PC-3 (cell line): Measurements from ENCODE around the gene TMEM108. TPM values are rescaled to one million over a fixed set of nuclear protein-coding genes. Genes with fewer than 3 reads are reported as not detected.

Source experiments
- ATAC-seq: fragments of 200-7000 bp; cut with Tn5 transposase; 2 replicates; pipeline ENCODE4 v1.9.1; 2020; ENCODE audit warnings: mild to moderate bottlenecking, moderate library complexity
- BruUV-seq: library from RNA; stranded (reverse); fragments of 400-500 nt; replicated peaks from 2 replicates; lab custom pipeline; 2021; lab: Mats Ljungman, UMichigan
- CTCF ChIA-PET: fragments of 300-600 bp; sonication (Branson Sonifier 250); formaldehyde crosslinking; loops from one replicate; lab custom pipeline; 2022; ENCODE audit warnings: antibody characterized with exemption; lab: Charles Lee
- POLR2A ChIA-PET: fragments of 300-600 bp; sonication (Branson Sonifier 250); formaldehyde crosslinking; loops from one replicate; lab custom pipeline; 2022; ENCODE audit warnings: antibody characterized with exemption; ENCODE audit not compliant: unreplicated experiment; lab: Charles Lee
- DNase-seq: peaks from one replicate; pipeline ENCODE4 v3.0.0-alpha.2; 2015
- H2AFZ ChIP-seq: fragments of 300-600 bp; sonication (generic); 2 replicates; pipeline ENCODE4 v1.6.0; 2016; ENCODE audit warnings: antibody characterized with exemption, low read length
- H3F3A ChIP-seq: fragments of 300-600 bp; sonication (generic); one replicate; pipeline ENCODE4 v1.6.0; 2017; ENCODE audit warnings: antibody characterized with exemption, low read length, control low read depth, mild to moderate bottlenecking; ENCODE audit not compliant: unreplicated experiment
- H3K27ac ChIP-seq: fragments of 300-600 bp; sonication (generic); 2 replicates; pipeline ENCODE4 v1.5.1; 2016; ENCODE audit warnings: mild to moderate bottlenecking, low read length
- H3K27me3 ChIP-seq: fragments of 300-600 bp; sonication (generic); 2 replicates; pipeline ENCODE4 v1.6.1; 2016; ENCODE audit warnings: low read length, mixed read lengths
- H3K36me3 ChIP-seq: fragments of 300-600 bp; sonication (generic); 2 replicates; pipeline ENCODE4 v1.6.1; 2016; ENCODE audit warnings: low read depth, mixed run types, low read length, mixed read lengths
- H3K4me1 ChIP-seq: fragments of 300-600 bp; sonication (generic); 2 replicates; pipeline ENCODE4 v1.5.1; 2016; ENCODE audit warnings: low read length; ENCODE audit not compliant: insufficient read depth
- H3K4me2 ChIP-seq: fragments of 300-600 bp; sonication (generic); 2 replicates; pipeline ENCODE4 v1.6.0; 2016; ENCODE audit warnings: low read length
- H3K4me3 ChIP-seq: fragments of 300-600 bp; sonication (generic); 2 replicates; pipeline ENCODE4 v1.5.1; 2016; ENCODE audit warnings: mild to moderate bottlenecking, low read length, mixed read lengths
- H3K79me2 ChIP-seq: fragments of 300-600 bp; sonication (generic); 2 replicates; pipeline ENCODE4 v1.6.1; 2017; ENCODE audit warnings: low read length, mixed read lengths
- H3K9ac ChIP-seq: fragments of 300-600 bp; sonication (generic); 2 replicates; pipeline ENCODE4 v1.6.0; 2016; ENCODE audit warnings: mild to moderate bottlenecking, low read length
- H3K9me2 ChIP-seq: fragments of 300-600 bp; sonication (generic); replicated peaks from 2 replicates; pipeline ENCODE4 v1.6.1; 2016; ENCODE audit warnings: mixed run types, low read length, mixed read lengths
- H3K9me3 ChIP-seq: fragments of 300-600 bp; sonication (generic); 2 replicates; pipeline ENCODE4 v1.6.1; 2016; ENCODE audit warnings: low read length, mixed read lengths
- H4K20me1 ChIP-seq: fragments of 300-600 bp; sonication (generic); 2 replicates; pipeline ENCODE4 v1.6.1; 2016; ENCODE audit warnings: low read length, mixed read lengths
- CTCF ChIP-seq: fragments of 300-600 bp; sonication (generic); conservative IDR thresholded peaks from 2 replicates; pipeline ENCODE4 v1.5.1; 2017; ENCODE audit warnings: antibody characterized with exemption, low read depth, mild to moderate bottlenecking, low read length
- EZH2 ChIP-seq: fragments of 300-600 bp; sonication (generic); IDR thresholded peaks from one replicate; pipeline ENCODE4 v1.6.1; 2017; ENCODE audit warnings: antibody characterized with exemption, mild to moderate bottlenecking, low read length; ENCODE audit not compliant: unreplicated experiment
- EZH2phosphoT487 ChIP-seq: fragments of 300-600 bp; sonication (generic); IDR thresholded peaks from 2 replicates; pipeline ENCODE4 v1.6.1; 2018; ENCODE audit warnings: mild to moderate bottlenecking, antibody characterized with exemption, low read length, borderline replicate concordance
- intact Hi-C: fragments of 100-400 bp; cut with micrococcal nuclease; formaldehyde crosslinking; loops from 2 replicates; pipeline ENCODE4 v1.9.0; 2023
- total RNA-seq: library from RNA; depleted of rRNA; stranded (reverse); fragments of >200 nt; gene quantifications from 2 replicates; pipeline ENCODE4 v1.2.3, GENCODE V29; 2014

Gene TMEM108
- total RNA-seq, 1 experiment from 2014 or later, result not detected

- Histone ChIP-seq H3K4me2 (no peak overlapping the region), H3F3A (no peaks in the 10 kb centered on the region), H3K27me3 (peaks cover 32% of the 10 kb centered on the region), H3K36me3 (no peaks in the 10 kb centered on the region), H3K9ac (no peak overlapping the region), H4K20me1 (no peaks in the 10 kb centered on the region), H3K79me2 (no peaks in the 10 kb centered on the region), H2AFZ (no peak overlapping the region), H3K4me1 (no peaks in the 10 kb centered on the region), H3K9me2 (no peaks in the 10 kb centered on the region), H3K27ac (no peak overlapping the region), H3K9me3 (no peaks in the 10 kb centered on the region), H3K4me3 (no peak overlapping the region)
- ChIA-PET CTCF (no interaction called here), POLR2A (no interaction called here)
- no peak for ATAC-seq
- no peak for TF ChIP-seq CTCF
- no peak for TF ChIP-seq EZH2
- TF ChIP-seq EZH2phosphoT487, result no peak
- DNase-seq, result no peak
- intact Hi-C loops, result no loop called here
- BruUV-seq, result no TSS peak
Measured at GRCh38 chr3:133360476-133360875, 322.3 kb downstream of the TMEM108 start.

DNA sequence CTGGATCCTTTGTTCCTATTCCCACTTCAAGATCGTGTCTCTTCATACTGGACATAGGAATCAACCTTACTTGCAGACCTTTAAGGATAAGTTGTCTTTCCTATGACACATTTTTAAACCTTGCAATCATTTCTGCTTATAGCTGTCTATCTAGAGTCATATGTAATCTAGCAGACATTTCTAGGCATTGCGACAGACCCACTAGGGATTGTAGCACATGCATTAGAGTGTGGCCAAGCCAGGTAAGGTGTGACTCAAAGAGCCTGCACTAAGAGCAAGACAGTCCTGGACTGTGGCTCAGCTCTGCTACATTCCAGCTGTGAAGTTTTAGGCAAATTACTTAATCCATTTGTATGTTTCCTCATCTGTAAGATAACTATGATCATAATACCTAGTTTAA is 322.8 kb downstream of the TMEM108 start:
- Histone ChIP-seq H2AFZ (no peak overlapping the region), H3F3A (no peaks in the 10 kb centered on the region), H3K9me2 (no peaks in the 10 kb centered on the region), H3K9ac (no peak overlapping the region), H3K27ac (no peak overlapping the region), H3K4me3 (no peak overlapping the region), H3K4me2 (no peak overlapping the region), H3K79me2 (no peaks in the 10 kb centered on the region), H3K9me3 (no peaks in the 10 kb centered on the region), H3K36me3 (no peaks in the 10 kb centered on the region), H3K4me1 (no peaks in the 10 kb centered on the region), H3K27me3 (peaks cover 34% of the 10 kb centered on the region), H4K20me1 (no peaks in the 10 kb centered on the region)
- POLR2A ChIA-PET, result no interaction called here
- intact Hi-C loops, result no loop called here
- TF ChIP-seq EZH2phosphoT487 (no peak), EZH2 (no peak), CTCF (no peak)
- CTCF ChIA-PET, result no interaction called here
- DNase-seq (no peak), ATAC-seq (no peak)
- no TSS peak for BruUV-seq

DNA sequence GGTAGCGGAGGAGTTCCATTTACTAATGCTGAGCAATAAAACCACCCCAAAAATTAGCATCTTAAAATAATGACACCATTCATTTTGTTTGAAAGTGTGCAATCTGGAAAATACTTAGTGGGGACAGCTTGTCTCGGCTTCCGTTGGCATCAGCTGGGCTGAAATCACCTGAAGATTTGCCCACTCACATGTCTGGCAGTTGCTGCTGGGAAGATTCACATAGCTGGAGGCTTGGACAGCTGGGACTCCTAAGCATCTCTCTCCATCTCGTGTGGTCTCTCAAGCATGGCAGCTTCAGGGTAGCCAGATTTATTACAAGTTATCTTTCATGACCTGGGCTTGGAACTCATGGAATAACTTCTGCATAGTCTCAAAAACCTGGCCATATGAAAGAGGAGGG is 323.2 kb downstream of the TMEM108 start:
- Histone ChIP-seq H4K20me1 (no peaks in the 10 kb centered on the region), H3K4me1 (no peaks in the 10 kb centered on the region), H3K9me3 (no peaks in the 10 kb centered on the region), H3K27ac (no peak overlapping the region), H3K4me3 (no peak overlapping the region), H3K9ac (no peak overlapping the region), H3K36me3 (no peaks in the 10 kb centered on the region), H3K9me2 (no peaks in the 10 kb centered on the region), H3F3A (no peaks in the 10 kb centered on the region), H3K4me2 (no peak overlapping the region), H2AFZ (no peak overlapping the region), H3K27me3 (peaks cover 36% of the 10 kb centered on the region), H3K79me2 (no peaks in the 10 kb centered on the region)
- ChIA-PET CTCF (no interaction called here), POLR2A (no interaction called here)
- TF ChIP-seq CTCF, result no peak
- TF ChIP-seq EZH2, result no peak
- TF ChIP-seq EZH2phosphoT487, result no peak
- BruUV-seq, result no TSS peak
- DNase-seq (no peak), ATAC-seq (no peak)
- intact Hi-C loops, result no loop called here
